HCT116 (cell line): ENCODE measurements around the gene FBXL5. TPM values are rescaled to one million over a fixed set of nuclear protein-coding genes. Genes with fewer than 3 reads are reported as not detected.

Source experiments
- ATAC-seq: fragments of 200-7000 bp; cut with Tn5 transposase; 2 replicates; pipeline ENCODE4 v1.9.1; 2020; ENCODE audit warnings: mild to moderate bottlenecking, moderate library complexity
- BruUV-seq: library from RNA; stranded (reverse); fragments of 400-500 nt; replicated peaks from 2 replicates; lab custom pipeline; 2021; lab: Mats Ljungman, UMichigan
- CTCF ChIA-PET: fragments of 300-600 bp; sonication (Branson Sonifier 250); formaldehyde crosslinking; loops from one replicate; lab custom pipeline; 2021; ENCODE audit warnings: antibody characterized with exemption; lab: Charles Lee
- POLR2A ChIA-PET: fragments of 300-600, 350-600 bp; sonication (Branson Sonifier 250); formaldehyde crosslinking; loops from one replicate; lab custom pipeline; 2021; ENCODE audit warnings: antibody characterized with exemption; lab: Charles Lee
- RAD21 ChIA-PET, 2 experiments: fragments of 300-600 bp; sonication (Branson Sonifier 250); formaldehyde crosslinking; loops; one replicate each; lab custom pipeline; 2023; ENCODE audit warnings: low total read pairs in 2 of 2; ENCODE audit not compliant: uncharacterized antibody in 2 of 2, unreplicated experiment in 2 of 2, low non-redundant PET in 1 of 2; lab: Charles Lee
- DNase-seq: peaks from one replicate; pipeline ENCODE4 v3.0.0-alpha.2; 2010; ENCODE audit warnings: low read depth, low spot score
- H2AFZ ChIP-seq: fragments of 200-600 bp; shearing (Covaris generic), sonication (generic); 2 replicates; pipeline ENCODE4 v1.6.1; 2017; ENCODE audit warnings: low read depth, mixed run types, mixed read lengths, antibody characterized with exemption, low read length; ENCODE audit not compliant: poor library complexity, severe bottlenecking
- H3K27ac ChIP-seq: 2 replicates; pipeline ENCODE4 v1.5.1; 2012; ENCODE audit warnings: low read depth, low read length
- H3K27me3 ChIP-seq: fragments of 200-600 bp; sonication (generic); 2 replicates; pipeline ENCODE4 v1.6.1; 2016; ENCODE audit warnings: mixed run types, low read length, mixed read lengths; ENCODE audit not compliant: insufficient read depth
- H3K36me3 ChIP-seq, 2 experiments: fragments of 200-500 bp in 1 of 2; fragments of 200-600 bp in 1 of 2; sonication (Bioruptor generic) in 1 of 2; sonication (generic) in 1 of 2; 2 replicates each; pipeline versions ENCODE4 v1.5.1 to v1.6.1; 2014 to 2016; ENCODE audit warnings: low read length in 2 of 2, inconsistent platforms in 1 of 2, mixed read lengths in 1 of 2, mixed run types in 1 of 2; ENCODE audit not compliant: insufficient read depth in 2 of 2, control insufficient read depth in 1 of 2
- H3K4me1 ChIP-seq, 2 experiments: fragments of 200-600 bp in 1 of 2; sonication (generic) in 1 of 2; 2 replicates each; pipeline versions ENCODE4 v1.5.1 to v1.6.1; 2012 to 2017; ENCODE audit warnings: low read length in 2 of 2, inconsistent platforms in 1 of 2, mild to moderate bottlenecking in 1 of 2, mixed read lengths in 1 of 2, mixed run types in 1 of 2, moderate library complexity in 1 of 2; ENCODE audit not compliant: insufficient read depth in 2 of 2, control insufficient read depth in 1 of 2
- H3K4me2 ChIP-seq: fragments of 200-600 bp; sonication (generic); 2 replicates; pipeline ENCODE4 v1.6.1; 2017; ENCODE audit warnings: mixed run types, low read length, mixed read lengths
- H3K4me3 ChIP-seq, 2 experiments: fragments of 200-600 bp in 1 of 2; sonication (generic) in 1 of 2; replicated peaks in 1 of 2; 2 replicates each; pipeline ENCODE4 v1.5.1; 2011 to 2016; ENCODE audit warnings: low read length in 2 of 2, control low read depth in 1 of 2, low read depth in 1 of 2, mild to moderate bottlenecking in 1 of 2, mixed read lengths in 1 of 2, mixed run types in 1 of 2
- H3K79me2 ChIP-seq: fragments of 200-600 bp; sonication (generic); 2 replicates; pipeline ENCODE4 v1.6.1; 2017; ENCODE audit warnings: mild to moderate bottlenecking, mixed run types, low read length, moderate library complexity, mixed read lengths; ENCODE audit not compliant: insufficient read depth
- H3K9ac ChIP-seq: fragments of 200-600 bp; sonication (generic); 2 replicates; pipeline ENCODE4 v1.6.1; 2016; ENCODE audit warnings: low read length, mixed read lengths
- H3K9me2 ChIP-seq: fragments of 200-600 bp; sonication (generic), shearing (Covaris generic); 2 replicates; pipeline ENCODE4 v1.6.1; 2017; ENCODE audit warnings: mixed run types, mild to moderate bottlenecking, moderate library complexity; ENCODE audit not compliant: insufficient read depth
- H3K9me3 ChIP-seq, 2 experiments: fragments of 200-500 bp in 1 of 2; fragments of 200-600 bp in 1 of 2; sonication (Bioruptor generic) in 1 of 2; sonication (generic) in 1 of 2; 2 replicates each; pipeline ENCODE4 v1.6.1; 2014 to 2017; ENCODE audit warnings: low read length in 2 of 2, mixed read lengths in 2 of 2, inconsistent platforms in 1 of 2, low read depth in 1 of 2, mild to moderate bottlenecking in 1 of 2, mixed run types in 1 of 2, moderate library complexity in 1 of 2; ENCODE audit not compliant: control insufficient read depth in 1 of 2, insufficient read depth in 1 of 2
- H4K20me1 ChIP-seq: fragments of 200-600 bp; sonication (generic), shearing (Covaris generic); 2 replicates; pipeline ENCODE4 v1.6.1; 2017; ENCODE audit warnings: mixed run types, mild to moderate bottlenecking, moderate library complexity; ENCODE audit not compliant: insufficient read depth
- EZH2 ChIP-seq: fragments of 200-600 bp; sonication (generic); IDR thresholded peaks from 2 replicates; pipeline ENCODE4 v1.6.1; 2017; ENCODE audit warnings: antibody characterized with exemption, mixed run types
- FOSL1 ChIP-seq: IDR thresholded peaks from 2 replicates; pipeline ENCODE4 v1.6.1; 2012; ENCODE audit warnings: low read depth
- JUND ChIP-seq: IDR thresholded peaks from 2 replicates; pipeline ENCODE4 v1.6.1; 2012
- MAX ChIP-seq: IDR thresholded peaks from 2 replicates; pipeline ENCODE4 v1.6.1; 2012
- REST ChIP-seq: IDR thresholded peaks from 2 replicates; pipeline ENCODE4 v1.6.1; 2012; ENCODE audit warnings: low read depth
- SIN3A ChIP-seq: IDR thresholded peaks from 2 replicates; pipeline ENCODE4 v1.6.1; 2012; ENCODE audit warnings: low read depth
- YY1 ChIP-seq: IDR thresholded peaks from 2 replicates; pipeline ENCODE4 v1.6.1; 2011; ENCODE audit warnings: low read length, low read depth, moderate library complexity, mild to moderate bottlenecking; ENCODE audit not compliant: insufficient replicate concordance; ENCODE audit errors: extremely low read depth
- ZFX ChIP-seq: fragments of 450-650 bp; IDR thresholded peaks from 2 replicates; pipeline ENCODE4 v1.6.1; 2017
- intact Hi-C: fragments of 100-400 bp; cut with micrococcal nuclease; formaldehyde crosslinking; loops from 2 replicates; pipeline ENCODE4 v1.10.0; 2022
- total RNA-seq: library from RNA; stranded (reverse); gene quantifications from one replicate; pipeline ENCODE4 v1.2.1, GENCODE V29; 2021; ENCODE audit not compliant: unreplicated experiment

FBXL5 gene
- total RNA-seq, 1 experiment from 2014 or later: 20.6 TPM

- ATAC-seq: no peak
- no peak overlapping the region for H3K27ac ChIP-seq
- BruUV-seq: no TSS peak
- H3K79me2 ChIP-seq: peaks cover 61% of the 10 kb centered on the region
- no peaks in the 10 kb centered on the region for H4K20me1 ChIP-seq
- intact Hi-C loops: no loop called here
- no peak for DNase-seq
- CTCF ChIA-PET: no interaction called here
- POLR2A ChIA-PET: no interaction called here
- no peaks in the 10 kb centered on the region for H3K27me3 ChIP-seq
- RAD21 ChIA-PET: no interaction called here
- no peaks in the 10 kb centered on the region for H3K36me3 ChIP-seq
- no peak overlapping the region for H3K4me2 ChIP-seq
- H3K9ac ChIP-seq: no peak overlapping the region
- no peaks in the 10 kb centered on the region for H3K9me3 ChIP-seq
- peaks cover 8 to 26% of the 10 kb centered on the region in 2 experiments for H3K4me1 ChIP-seq
- no peak overlapping the region for H2AFZ ChIP-seq
- no peak overlapping the region for H3K4me3 ChIP-seq
- TF ChIP-seq FOSL1 (no peak), REST (no peak), EZH2 (no peak), MAX (no peak), ZFX (no peak), JUND (no peak), SIN3A (no peak), YY1 (no peak)
- no peaks in the 10 kb centered on the region for H3K9me2 ChIP-seq
Observed at GRCh38 chr4:15652841-15653240, 2.3 kb downstream of the FBXL5 start.
